ENCODE results near the gene CTCF.

The CTCF gene

DNA sequence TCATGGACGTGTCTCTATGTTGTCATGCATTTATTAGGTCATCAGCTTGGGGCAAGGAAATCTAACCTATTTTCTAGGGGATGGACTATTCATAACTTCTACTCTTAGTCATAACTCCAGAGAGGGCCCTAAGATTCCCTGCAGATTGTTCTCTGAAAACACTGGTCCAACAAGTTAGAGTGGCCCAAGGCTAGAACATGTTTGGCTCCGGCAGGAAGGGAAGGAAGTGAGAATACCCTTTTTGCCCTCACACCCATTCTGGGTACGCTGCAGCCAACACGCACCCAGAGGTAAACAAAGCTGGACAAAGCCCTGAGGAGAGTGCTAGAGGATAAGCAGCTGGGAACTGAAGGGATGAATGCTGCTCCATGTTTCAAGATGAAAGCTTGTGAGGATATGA, 114.2 kb downstream of the CTCF start:
- no peak for DNase-seq
- TF ChIP-seq, protein P1, sequence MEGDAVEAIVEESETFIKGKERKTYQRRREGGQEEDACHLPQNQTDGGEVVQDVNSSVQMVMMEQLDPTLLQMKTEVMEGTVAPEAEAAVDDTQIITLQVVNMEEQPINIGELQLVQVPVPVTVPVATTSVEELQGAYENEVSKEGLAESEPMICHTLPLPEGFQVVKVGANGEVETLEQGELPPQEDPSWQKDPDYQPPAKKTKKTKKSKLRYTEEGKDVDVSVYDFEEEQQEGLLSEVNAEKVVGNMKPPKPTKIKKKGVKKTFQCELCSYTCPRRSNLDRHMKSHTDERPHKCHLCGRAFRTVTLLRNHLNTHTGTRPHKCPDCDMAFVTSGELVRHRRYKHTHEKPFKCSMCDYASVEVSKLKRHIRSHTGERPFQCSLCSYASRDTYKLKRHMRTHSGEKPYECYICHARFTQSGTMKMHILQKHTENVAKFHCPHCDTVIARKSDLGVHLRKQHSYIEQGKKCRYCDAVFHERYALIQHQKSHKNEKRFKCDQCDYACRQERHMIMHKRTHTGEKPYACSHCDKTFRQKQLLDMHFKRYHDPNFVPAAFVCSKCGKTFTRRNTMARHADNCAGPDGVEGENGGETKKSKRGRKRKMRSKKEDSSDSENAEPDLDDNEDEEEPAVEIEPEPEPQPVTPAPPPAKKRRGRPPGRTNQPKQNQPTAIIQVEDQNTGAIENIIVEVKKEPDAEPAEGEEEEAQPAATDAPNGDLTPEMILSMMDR (IDR thresholded peaks at IDR 0.05; ENCODE audit: low read depth, low read length): no peak

DNA sequence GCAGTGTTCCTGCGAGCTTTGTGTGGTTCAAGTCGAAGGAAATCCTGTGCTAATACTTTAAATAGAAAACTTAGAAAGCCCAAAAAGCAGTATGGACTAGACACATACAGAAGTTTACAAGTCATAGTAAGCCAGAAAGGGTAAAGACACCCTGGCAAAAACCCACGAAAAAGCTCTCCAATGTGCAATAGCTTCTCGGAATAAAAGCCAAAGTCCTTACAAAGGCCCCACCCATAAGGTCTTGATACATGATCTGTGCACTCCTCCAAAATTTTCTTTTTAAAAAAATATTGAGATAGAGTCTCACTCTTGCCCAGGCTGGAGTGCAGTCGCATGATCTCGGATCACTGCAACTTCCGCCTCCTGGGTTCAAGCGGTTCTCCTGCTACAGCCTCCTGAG, 114.6 kb downstream of the CTCF start:
- Histone ChIP-seq H3K9me3 (ENCODE audit: severe bottlenecking) (no peaks in the 10 kb centered on the region), H3K36me3 (peaks cover 10% of the 10 kb centered on the region), H3K4me3 (ENCODE audit: low read depth, low read length) (no peak overlapping the region), H3K27me3 (ENCODE audit: insufficient read depth, low read depth, severe bottlenecking) (no peaks in the 10 kb centered on the region), H3K27ac (no peak overlapping the region)
- TF ChIP-seq, protein P1 (IDR thresholded peaks at IDR 0.05; ENCODE audit: low read depth, low read length): no peak
- no peak for DNase-seq

More for the DNA sequence above, 114.2 kb downstream of the CTCF start:
- Histone ChIP-seq H3K4me3 (ENCODE audit: low read depth, low read length) (no peak overlapping the region), H3K27ac (no peak overlapping the region), H3K27me3 (ENCODE audit: insufficient read depth, low read depth, severe bottlenecking) (no peaks in the 10 kb centered on the region), H3K36me3 (peaks cover 6% of the 10 kb centered on the region), H3K9me3 (ENCODE audit: severe bottlenecking) (no peaks in the 10 kb centered on the region)

DNA sequence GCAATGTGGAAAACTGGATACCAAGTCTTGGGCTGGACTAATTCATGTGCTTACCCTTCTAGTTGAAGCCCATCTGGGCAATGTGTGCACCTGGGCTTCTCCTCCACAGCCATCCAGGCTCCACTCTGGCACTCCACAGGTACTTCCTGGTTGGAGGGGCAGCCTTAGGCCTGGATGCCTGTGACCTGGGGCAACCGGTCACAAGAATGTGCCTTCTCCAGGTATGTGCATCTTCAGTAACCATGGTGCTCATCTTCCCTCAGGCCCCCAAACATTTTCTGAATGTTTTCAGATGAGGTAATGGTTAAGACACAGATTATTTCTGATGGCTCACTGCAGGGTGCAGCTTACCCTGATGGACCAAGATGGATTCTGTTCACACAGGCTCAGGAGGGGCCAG, 115.4 kb downstream of the CTCF start:
- Histone ChIP-seq H3K27ac (no peak overlapping the region), H3K27me3 (ENCODE audit: insufficient read depth, low read depth, severe bottlenecking) (no peaks in the 10 kb centered on the region), H3K36me3 (peaks cover 18% of the 10 kb centered on the region), H3K4me3 (ENCODE audit: low read depth, low read length) (no peak overlapping the region), H3K9me3 (ENCODE audit: severe bottlenecking) (no peaks in the 10 kb centered on the region)
- DNase-seq: no peak
- TF ChIP-seq, protein P1 (IDR thresholded peaks at IDR 0.05; ENCODE audit: low read depth, low read length): no peak

DNA sequence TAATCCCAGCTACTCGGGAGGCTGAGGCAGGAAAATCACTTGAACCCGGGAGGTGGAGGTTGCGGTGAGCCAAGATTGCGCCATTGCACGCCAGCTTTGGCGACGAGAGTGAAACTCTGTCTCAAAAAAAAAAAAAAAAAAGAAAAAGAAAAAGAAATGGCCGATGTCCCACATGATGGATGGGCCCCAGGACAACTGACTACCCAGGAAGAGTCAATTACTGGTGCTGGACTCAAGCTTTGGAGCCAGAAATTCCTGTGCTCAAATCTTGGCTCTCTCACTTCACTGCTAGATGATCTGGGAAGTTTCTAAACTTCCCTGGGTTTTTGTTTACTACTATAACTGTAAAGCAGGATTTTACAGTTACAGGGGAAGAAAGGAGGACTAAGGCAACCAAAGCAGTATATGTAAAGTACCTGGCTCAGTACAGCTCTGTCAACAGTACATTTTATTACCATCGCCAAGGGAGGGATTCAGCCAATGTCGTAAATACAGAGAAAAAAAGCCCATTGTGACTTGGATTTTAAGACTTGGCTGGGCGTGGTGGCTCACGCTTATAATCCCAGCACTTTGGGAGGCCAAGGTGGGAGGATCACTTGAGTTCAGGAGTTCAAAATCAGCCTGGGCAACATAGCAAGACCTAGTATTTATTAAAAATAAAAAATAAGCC, 116.2 kb downstream of the CTCF start:
- DNase-seq: no peak
- H3K36me3 ChIP-seq: peaks cover 23% of the 10 kb centered on the region
- TF ChIP-seq, protein P1 (IDR thresholded peaks at IDR 0.05; ENCODE audit: low read depth, low read length): no peak

DNA sequence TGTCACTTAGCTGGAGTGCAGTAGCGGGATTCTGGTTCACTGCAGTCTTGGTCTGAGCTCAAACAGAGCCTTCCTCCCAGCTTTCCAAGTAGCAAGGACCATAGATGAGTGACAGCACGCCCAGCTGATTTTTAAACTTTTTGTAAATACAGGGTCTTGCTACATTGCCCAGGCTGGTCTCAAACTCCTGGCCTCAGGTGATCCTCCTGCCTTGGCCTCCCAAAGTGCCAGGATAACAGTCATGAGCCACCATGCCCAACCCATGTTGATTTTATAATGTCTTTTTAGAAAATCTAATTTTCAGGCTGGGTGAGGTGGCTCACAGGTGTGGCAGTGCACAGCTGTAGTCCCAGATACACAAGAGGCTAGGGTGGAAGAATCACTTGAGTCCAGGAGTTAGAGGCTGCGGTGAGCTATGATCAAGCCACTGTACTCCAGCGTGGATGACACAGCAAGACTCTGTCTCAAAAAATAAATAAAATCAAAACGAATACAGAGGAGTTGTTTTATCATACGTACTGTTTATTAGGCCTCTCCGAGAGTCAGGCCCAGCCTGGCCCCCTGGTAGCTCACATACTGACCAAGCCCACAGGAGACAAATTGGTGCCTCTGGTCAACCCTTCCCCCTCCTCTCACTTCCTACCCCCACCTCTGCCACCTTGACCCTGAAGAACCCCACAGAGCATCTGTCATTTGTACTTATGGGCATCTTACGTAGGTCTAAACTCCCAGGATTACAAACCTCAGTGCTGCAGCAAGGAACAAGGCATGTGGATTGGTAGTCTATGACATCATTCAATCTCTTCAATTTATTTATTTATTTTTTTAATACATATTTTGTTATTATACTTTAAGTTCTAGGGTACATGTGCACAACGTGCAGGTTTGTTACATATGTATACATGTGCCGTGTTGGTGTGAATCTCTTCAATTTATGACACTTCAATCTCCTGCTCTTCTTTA, 117.9 kb downstream of the CTCF start:
- TF ChIP-seq, protein P1 (IDR thresholded peaks at IDR 0.05; ENCODE audit: low read depth, low read length): no peak
- Histone ChIP-seq H3K27me3 (ENCODE audit: insufficient read depth, low read depth, severe bottlenecking) (no peaks in the 10 kb centered on the region), H3K9me3 (ENCODE audit: severe bottlenecking) (no peaks in the 10 kb centered on the region), H3K36me3 (peaks cover 39% of the 10 kb centered on the region), H3K27ac (peak overlapping the region; percentile 84), H3K4me3 (ENCODE audit: low read depth, low read length) (no peak overlapping the region)
- DNase-seq: peak; percentile 68

More for the DNA sequence above, 116.2 kb downstream of the CTCF start:
- H3K27me3 ChIP-seq (ENCODE audit: insufficient read depth, low read depth, severe bottlenecking): no peaks in the 10 kb centered on the region
- H3K27ac ChIP-seq: no peak overlapping the region
- H3K9me3 ChIP-seq (ENCODE audit: severe bottlenecking): no peaks in the 10 kb centered on the region
- no peak overlapping the region for H3K4me3 ChIP-seq (ENCODE audit: low read depth, low read length)
